Activated T-helper 1 cell treated with anti-CD3 and anti-CD28 coated beads, Interleukin-12 subunit alpha, Interleukin-12 subunit beta, Interleukin-2, Interleukin-4 antibody, amounts not matched to agents 30 ng/mL and 10 ng/mL and 1 ng/mL, durations not matched to agents 14 hours and 24 hours and 36 hours (primary cell): ENCODE results near the gene TTC39A. TPM values are rescaled to one million over a fixed set of nuclear protein-coding genes. Genes with fewer than 3 reads are reported as not detected.

Source experiments
- DNase-seq: peaks from one replicate; pipeline ENCODE4 v3.0.0; 2021; ENCODE audit warnings: low spot score
- H3K27ac Mint-ChIP-seq: one replicate; pipeline ENCODE4 v1.8.0; 2021; ENCODE audit warnings: mild to moderate bottlenecking, mixed read lengths
- H3K27me3 Mint-ChIP-seq: one replicate; pipeline ENCODE4 v1.8.0; 2022; ENCODE audit warnings: mild to moderate bottlenecking, moderate library complexity, mixed read lengths; ENCODE audit not compliant: insufficient read depth
- H3K36me3 Mint-ChIP-seq: one replicate; pipeline ENCODE4 v1.8.0; 2021; ENCODE audit warnings: low read depth, mixed read lengths
- H3K4me1 Mint-ChIP-seq: one replicate; pipeline ENCODE4 v1.8.0; 2021; ENCODE audit warnings: low read depth, mixed read lengths
- H3K4me3 Mint-ChIP-seq: one replicate; pipeline ENCODE4 v1.8.0; 2021; ENCODE audit warnings: mild to moderate bottlenecking, moderate library complexity, mixed read lengths
- H3K9me3 Mint-ChIP-seq: one replicate; pipeline ENCODE4 v1.8.0; 2021; ENCODE audit warnings: mixed read lengths
- intact Hi-C: fragments of 100-400 bp; cut with micrococcal nuclease; formaldehyde crosslinking; loops from one replicate; pipeline ENCODE4 v1.15.1; 2024
- total RNA-seq: library from RNA; stranded (reverse); gene quantifications from 2 replicates; pipeline ENCODE4 v1.2.3, GENCODE V29; 2022

TTC39A gene
- total RNA-seq, 1 donor from 2014 or later = not detected

GRCh38 chr1:51283979-51284378 lies 46.4 kb downstream of the TTC39A start:
- H3K36me3 Mint-ChIP-seq = no peaks in the 10 kb centered on the region
- no peak overlapping the region for H3K4me3 Mint-ChIP-seq
- H3K4me1 Mint-ChIP-seq = peaks cover 24% of the 10 kb centered on the region
- peaks cover 2% of the 10 kb centered on the region for H3K27me3 Mint-ChIP-seq
- DNase-seq = no peak
- no peaks in the 10 kb centered on the region for H3K9me3 Mint-ChIP-seq
- intact Hi-C loops = loop anchor here (5.0 kb wide), 1 partner anchor 47 kb away; the partner anchor contains the start of gene RNF11
- H3K27ac Mint-ChIP-seq = peak overlapping the region; percentile 55

DNA sequence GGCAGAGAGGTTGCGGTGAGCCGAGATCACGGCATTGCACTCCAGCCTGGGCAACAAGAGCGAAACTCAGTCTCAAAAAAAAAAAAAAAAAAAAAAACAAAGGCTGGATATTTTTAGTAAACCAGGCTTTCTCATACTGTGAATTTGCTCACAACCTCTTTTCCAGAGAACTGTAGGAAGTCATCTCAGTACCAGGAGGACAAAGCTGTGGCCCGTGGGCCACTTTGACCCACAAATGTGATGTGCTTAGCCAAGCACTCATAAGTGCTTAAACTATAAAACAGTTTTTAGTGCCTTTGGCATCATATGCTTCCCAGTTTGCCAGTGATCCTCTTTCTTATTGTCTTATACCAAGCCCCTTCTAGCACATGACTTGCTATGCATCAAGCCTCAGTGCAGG lies 47.8 kb downstream of the TTC39A start:
- Mint-ChIP-seq H3K4me1 (peaks cover 24% of the 10 kb centered on the region), H3K36me3 (no peaks in the 10 kb centered on the region), H3K9me3 (no peaks in the 10 kb centered on the region), H3K4me3 (no peak overlapping the region), H3K27me3 (peaks cover 2% of the 10 kb centered on the region), H3K27ac (no peak overlapping the region)
- no peak for DNase-seq
- intact Hi-C loops = loop anchor here (5.0 kb wide), 1 partner anchor 45 kb away; the partner anchor contains the start of gene RNF11

DNA sequence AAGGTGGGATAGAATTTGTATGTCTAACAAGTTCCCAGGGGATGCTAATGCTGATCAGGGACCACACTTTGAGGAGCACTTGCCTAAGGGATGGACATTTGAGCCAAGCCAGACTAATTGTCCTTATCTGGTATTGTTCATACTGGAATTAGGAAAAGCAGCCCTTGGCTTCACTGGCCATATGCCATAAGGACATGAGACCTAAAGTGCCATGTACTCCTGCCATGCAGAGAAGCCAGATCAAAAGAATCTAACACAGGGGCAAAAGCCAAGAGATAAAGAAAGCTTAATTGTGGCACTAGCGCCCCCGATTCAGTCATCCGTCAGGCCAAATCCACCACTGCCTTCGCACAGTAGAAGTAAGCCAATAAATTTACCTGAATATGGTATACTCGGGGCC lies 48.6 kb downstream of the TTC39A start:
- peaks cover 24% of the 10 kb centered on the region for H3K4me1 Mint-ChIP-seq
- H3K36me3 Mint-ChIP-seq = peaks cover 2% of the 10 kb centered on the region
- peaks cover 2% of the 10 kb centered on the region for H3K27me3 Mint-ChIP-seq
- no peak overlapping the region for H3K27ac Mint-ChIP-seq
- H3K4me3 Mint-ChIP-seq = no peak overlapping the region
- DNase-seq = no peak
- intact Hi-C loops = loop anchor here (5.0 kb wide), 1 partner anchor 45 kb away; the partner anchor contains the start of gene RNF11
- H3K9me3 Mint-ChIP-seq = no peaks in the 10 kb centered on the region

- Mint-ChIP-seq H3K4me1 (peaks cover 24% of the 10 kb centered on the region), H3K27me3 (peaks cover 2% of the 10 kb centered on the region), H3K9me3 (no peaks in the 10 kb centered on the region), H3K27ac (no peak overlapping the region), H3K4me3 (no peak overlapping the region), H3K36me3 (peaks cover 2% of the 10 kb centered on the region)
- no peak for DNase-seq
- intact Hi-C loops = loop anchor here (5.0 kb wide), 1 partner anchor 43 kb away; the partner anchor contains the start of gene RNF11
Observed at GRCh38 chr1:51280321-51280978, 49.9 kb downstream of the TTC39A start.

DNA sequence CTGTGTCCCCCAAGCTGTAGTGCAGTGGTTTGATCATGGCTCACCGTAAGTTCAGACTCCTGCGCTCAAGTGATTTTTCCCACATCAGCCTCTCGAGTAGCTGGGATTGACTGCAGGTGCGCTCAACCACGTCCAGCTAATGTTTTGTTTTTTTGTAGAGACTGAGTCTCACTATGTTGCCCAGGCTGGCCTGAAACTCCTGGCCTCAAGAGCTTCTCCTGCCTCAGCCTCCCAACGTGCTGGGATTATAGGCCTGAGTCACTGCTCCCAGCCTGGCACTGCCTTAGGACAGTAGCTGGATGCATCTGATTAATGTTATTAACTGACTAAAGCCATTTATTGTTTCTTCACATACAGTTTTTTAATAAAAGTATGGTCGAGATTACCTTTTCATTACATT lies 54.1 kb downstream of the TTC39A start:
- DNase-seq = no peak
- H3K4me3 Mint-ChIP-seq = no peak overlapping the region
- no peak overlapping the region for H3K27ac Mint-ChIP-seq
- no peaks in the 10 kb centered on the region for H3K9me3 Mint-ChIP-seq
- peaks cover 11% of the 10 kb centered on the region for H3K36me3 Mint-ChIP-seq
- H3K4me1 Mint-ChIP-seq = no peaks in the 10 kb centered on the region
- intact Hi-C loops = no loop called here
- peaks cover 2% of the 10 kb centered on the region for H3K27me3 Mint-ChIP-seq

DNA sequence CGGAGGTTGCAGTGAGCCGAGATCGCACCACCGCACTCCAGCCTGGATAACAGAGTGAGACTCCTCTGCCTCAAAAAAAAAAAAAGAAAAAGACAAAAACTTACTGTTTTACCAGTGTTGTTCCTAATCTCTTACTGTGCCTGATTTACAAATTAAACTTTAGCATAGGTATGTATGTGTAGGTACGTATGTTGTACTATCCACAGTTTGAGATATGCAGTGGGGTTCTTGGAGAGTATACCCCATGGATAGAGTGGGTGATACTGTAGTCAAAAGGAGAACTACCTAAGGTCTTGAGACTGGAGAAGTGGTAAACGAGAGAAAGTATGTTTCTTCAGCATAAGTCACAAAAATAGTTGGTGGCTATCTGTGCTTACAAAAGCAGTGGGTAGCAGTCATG lies 55.7 kb downstream of the TTC39A start:
- intact Hi-C loops = no loop called here
- Mint-ChIP-seq H3K36me3 (peaks cover 21% of the 10 kb centered on the region), H3K27ac (no peak overlapping the region), H3K9me3 (no peaks in the 10 kb centered on the region), H3K4me3 (no peak overlapping the region), H3K4me1 (no peaks in the 10 kb centered on the region), H3K27me3 (no peaks in the 10 kb centered on the region)
- DNase-seq = no peak

DNA sequence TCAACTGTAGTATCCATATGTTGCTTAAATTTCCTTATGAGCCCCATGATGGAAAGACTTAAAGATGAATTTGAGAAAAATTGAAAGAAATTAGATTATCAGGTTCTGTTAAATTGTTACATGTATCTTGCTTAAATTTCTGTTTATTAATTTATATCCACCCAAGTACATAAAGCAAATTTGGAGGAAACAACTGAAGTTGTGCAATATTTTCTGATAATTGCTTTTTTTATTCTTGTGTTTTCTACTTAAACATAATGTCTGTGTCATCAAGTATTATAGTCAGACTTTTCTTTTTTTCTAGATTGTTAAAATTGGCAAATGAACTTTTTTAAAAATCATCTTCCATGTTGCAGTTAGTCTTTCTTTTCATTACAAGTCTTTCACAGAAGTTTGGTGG lies 57.4 kb downstream of the TTC39A start:
- Mint-ChIP-seq H3K4me3 (no peak overlapping the region), H3K27ac (no peak overlapping the region), H3K36me3 (peaks cover 27% of the 10 kb centered on the region), H3K4me1 (peaks cover 10% of the 10 kb centered on the region), H3K9me3 (no peaks in the 10 kb centered on the region), H3K27me3 (no peaks in the 10 kb centered on the region)
- no peak for DNase-seq
- intact Hi-C loops = no loop called here

DNA sequence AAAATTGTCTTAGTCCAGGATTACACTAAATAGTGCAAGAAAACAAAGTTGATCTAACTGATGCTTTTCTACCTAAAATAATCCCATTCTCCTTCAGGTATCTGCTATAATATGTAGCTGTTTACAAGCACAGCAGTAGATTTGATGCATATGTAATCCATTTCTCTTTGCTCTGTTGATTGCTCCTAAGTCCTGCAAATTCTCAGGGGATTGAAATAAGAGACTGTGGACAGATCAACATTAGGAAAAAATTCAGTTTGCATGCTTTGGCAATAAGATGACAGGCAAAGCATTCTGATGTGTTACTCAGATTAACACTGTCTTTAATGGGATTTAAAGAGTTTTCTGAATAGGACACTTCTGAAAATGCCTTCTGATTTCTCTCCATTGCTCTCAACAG lies 59.6 kb downstream of the TTC39A start:
- no peak for DNase-seq
- no peaks in the 10 kb centered on the region for H3K9me3 Mint-ChIP-seq
- intact Hi-C loops = no loop called here
- H3K4me1 Mint-ChIP-seq = peaks cover 23% of the 10 kb centered on the region
- H3K36me3 Mint-ChIP-seq = peaks cover 27% of the 10 kb centered on the region
- no peak overlapping the region for H3K27ac Mint-ChIP-seq
- no peaks in the 10 kb centered on the region for H3K27me3 Mint-ChIP-seq
- H3K4me3 Mint-ChIP-seq = no peak overlapping the region

GRCh38 chr1:51268634-51269033 lies 61.7 kb downstream of the TTC39A start:
- H3K4me1 Mint-ChIP-seq = peaks cover 34% of the 10 kb centered on the region

GRCh38 chr1:51266791-51267190 lies 63.6 kb downstream of the TTC39A start:
- no peak for DNase-seq
- no peak overlapping the region for H3K27ac Mint-ChIP-seq
- H3K36me3 Mint-ChIP-seq = peaks cover 22% of the 10 kb centered on the region
- intact Hi-C loops = no loop called here
- peaks cover 34% of the 10 kb centered on the region for H3K4me1 Mint-ChIP-seq
- H3K27me3 Mint-ChIP-seq = no peaks in the 10 kb centered on the region
- no peaks in the 10 kb centered on the region for H3K9me3 Mint-ChIP-seq
- H3K4me3 Mint-ChIP-seq = no peak overlapping the region

More at GRCh38 chr1:51268634-51269033, 61.7 kb downstream of the TTC39A start:
- H3K27ac Mint-ChIP-seq = no peak overlapping the region
- H3K4me3 Mint-ChIP-seq = no peak overlapping the region
- DNase-seq = no peak
- intact Hi-C loops = no loop called here
- no peaks in the 10 kb centered on the region for H3K27me3 Mint-ChIP-seq
- H3K9me3 Mint-ChIP-seq = no peaks in the 10 kb centered on the region
- peaks cover 27% of the 10 kb centered on the region for H3K36me3 Mint-ChIP-seq

DNA sequence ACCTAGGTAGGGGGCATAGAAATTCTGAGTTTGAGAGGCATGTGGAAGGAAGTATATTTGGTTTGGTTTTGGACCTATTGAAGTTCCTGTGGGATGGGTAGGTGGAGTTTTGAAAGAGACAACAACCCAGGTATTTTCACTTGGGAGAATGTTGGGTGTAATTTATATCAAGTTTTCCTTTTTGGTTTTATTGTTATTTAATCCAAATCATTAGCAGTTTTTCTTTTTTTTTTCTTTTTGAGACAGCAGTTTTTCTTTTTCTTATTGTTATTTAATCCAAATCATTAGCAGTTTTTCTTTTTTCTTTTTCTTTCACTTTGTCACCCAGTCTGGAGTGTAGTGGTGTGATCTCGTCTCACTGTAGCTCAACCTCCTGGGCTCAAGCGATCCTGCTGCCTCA lies 64.2 kb downstream of the TTC39A start:
- intact Hi-C loops = no loop called here
- H3K4me3 Mint-ChIP-seq = no peak overlapping the region
- peaks cover 22% of the 10 kb centered on the region for H3K36me3 Mint-ChIP-seq
- no peaks in the 10 kb centered on the region for H3K9me3 Mint-ChIP-seq
- no peak for DNase-seq
- H3K27ac Mint-ChIP-seq = no peak overlapping the region
- H3K27me3 Mint-ChIP-seq = no peaks in the 10 kb centered on the region
- peaks cover 37% of the 10 kb centered on the region for H3K4me1 Mint-ChIP-seq

DNA sequence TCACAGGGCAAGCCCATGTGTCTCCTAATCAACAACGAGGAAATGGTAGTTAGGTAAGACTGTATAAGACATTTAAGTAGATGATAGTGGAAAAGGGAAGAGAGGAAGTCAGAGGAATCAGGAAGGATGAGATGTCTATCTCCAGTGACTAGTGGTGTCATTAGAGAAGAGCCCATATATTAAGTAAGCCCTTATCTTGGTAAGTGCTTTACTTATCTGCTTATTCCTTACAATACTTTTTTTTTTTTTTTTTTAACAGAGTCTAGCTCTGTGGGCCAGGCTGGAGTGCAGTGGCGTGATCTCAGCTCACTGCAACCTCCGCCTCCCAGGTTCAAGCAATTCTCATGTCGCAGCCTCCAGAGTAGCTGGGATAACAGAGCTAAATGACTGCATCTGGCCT lies 64.7 kb downstream of the TTC39A start:
- H3K36me3 Mint-ChIP-seq = peaks cover 19% of the 10 kb centered on the region
- no peak for DNase-seq
- intact Hi-C loops = no loop called here
- no peaks in the 10 kb centered on the region for H3K27me3 Mint-ChIP-seq
- H3K4me1 Mint-ChIP-seq = peaks cover 41% of the 10 kb centered on the region
- H3K27ac Mint-ChIP-seq = no peak overlapping the region
- H3K4me3 Mint-ChIP-seq = no peak overlapping the region
- no peaks in the 10 kb centered on the region for H3K9me3 Mint-ChIP-seq

DNA sequence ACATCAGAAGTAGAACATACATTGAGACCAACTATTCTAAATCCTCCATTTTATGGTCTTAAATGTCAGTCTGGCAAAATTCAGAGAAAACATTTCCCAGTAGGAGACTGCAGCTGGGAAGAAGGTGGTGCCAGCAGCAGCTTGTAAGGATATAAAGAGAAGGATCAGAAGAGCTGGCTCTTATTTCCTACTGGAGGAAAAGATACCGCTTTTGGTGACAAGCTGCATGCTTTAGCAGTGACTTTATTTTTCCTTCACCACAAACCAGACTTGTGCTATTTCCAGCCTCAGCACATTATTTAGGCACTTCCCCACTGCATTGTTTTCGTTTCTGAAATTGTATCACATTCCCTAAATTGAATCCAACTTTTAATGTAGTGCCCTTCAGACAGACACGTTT lies 65.9 kb downstream of the TTC39A start:
- H3K4me1 Mint-ChIP-seq = peaks cover 41% of the 10 kb centered on the region
- no peak overlapping the region for H3K4me3 Mint-ChIP-seq
- intact Hi-C loops = no loop called here
- peak overlapping the region; percentile 0 for H3K27ac Mint-ChIP-seq
- DNase-seq = no peak
- no peaks in the 10 kb centered on the region for H3K9me3 Mint-ChIP-seq
- no peaks in the 10 kb centered on the region for H3K27me3 Mint-ChIP-seq
- peaks cover 16% of the 10 kb centered on the region for H3K36me3 Mint-ChIP-seq
